NOMO-1 treated with dmso at 0.1 percent for 144 hours (cell line): ENCODE measurements around the gene NEDD8.
"Not testable (repeated sequence)": the region's sequence is repeated elsewhere in the genome, so short reads cannot be mapped to it uniquely, and the experiment has no call there.

Experiments
- DNase-seq: peaks from one replicate; lab custom pipeline; 2025; ENCODE audit not compliant: unreplicated experiment; lab: John Stamatoyannopoulos, UW

The NEDD8 gene

DNA sequence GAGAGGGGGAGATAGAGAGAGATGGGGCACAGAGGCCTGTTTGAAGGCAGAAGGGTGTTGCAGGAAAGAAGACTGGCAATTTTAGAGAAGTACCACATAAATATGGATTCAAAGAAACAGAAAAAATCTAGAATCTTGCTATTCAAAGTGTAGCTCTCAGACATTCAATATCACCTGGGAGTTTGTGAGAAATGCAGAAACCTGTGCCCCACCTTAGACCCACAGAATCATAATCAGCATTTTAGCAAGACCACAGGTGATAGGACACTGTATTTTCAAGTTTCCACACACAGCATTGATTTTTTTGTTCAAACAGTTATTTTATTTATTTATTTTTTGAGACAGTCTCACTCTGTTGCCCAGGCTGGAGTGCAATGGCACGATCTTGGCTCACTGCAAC is 3.3 kb downstream of the NEDD8 start:
- DNase-seq = no peak

DNA sequence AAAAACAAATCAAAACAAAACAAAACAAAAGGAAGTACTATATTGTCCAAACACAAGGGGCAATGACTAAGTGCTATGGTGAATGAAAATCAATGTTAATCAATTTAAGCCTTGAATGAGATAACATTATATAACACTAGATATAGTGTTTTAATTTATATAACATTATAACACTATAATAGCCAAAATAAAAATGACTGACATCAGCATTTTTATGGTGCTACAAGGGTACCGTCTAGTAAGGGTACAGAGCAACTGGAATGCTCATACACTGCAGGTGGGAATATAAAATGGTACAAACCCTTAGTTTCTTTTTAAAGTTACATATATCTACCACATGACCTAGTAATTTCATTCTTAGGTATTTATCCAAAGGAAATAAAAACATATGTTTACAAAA is 5.7 kb downstream of the NEDD8 start:
- DNase-seq = no peak

DNA sequence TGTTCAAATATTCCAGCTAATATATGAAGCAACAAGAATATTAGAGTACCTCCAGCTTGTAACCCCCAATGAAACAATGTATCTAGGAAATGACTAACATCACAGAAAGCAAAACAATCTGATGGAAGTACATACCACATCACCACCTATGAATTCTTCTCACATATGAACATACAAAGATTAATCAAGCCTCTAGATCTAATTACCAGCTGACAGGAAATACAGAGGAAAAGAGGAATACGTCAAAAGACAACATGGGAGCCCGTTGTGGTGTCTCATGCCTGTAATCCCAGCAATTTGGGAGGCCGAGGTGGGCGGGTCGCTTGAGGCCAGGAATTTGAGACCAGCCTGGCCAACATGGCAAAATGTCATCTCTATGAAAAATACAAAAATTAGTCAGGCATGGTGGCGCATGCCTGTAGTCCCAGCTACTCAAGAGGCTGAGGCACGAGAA is 7.5 kb downstream of the NEDD8 start:
- DNase-seq = no peak

DNA sequence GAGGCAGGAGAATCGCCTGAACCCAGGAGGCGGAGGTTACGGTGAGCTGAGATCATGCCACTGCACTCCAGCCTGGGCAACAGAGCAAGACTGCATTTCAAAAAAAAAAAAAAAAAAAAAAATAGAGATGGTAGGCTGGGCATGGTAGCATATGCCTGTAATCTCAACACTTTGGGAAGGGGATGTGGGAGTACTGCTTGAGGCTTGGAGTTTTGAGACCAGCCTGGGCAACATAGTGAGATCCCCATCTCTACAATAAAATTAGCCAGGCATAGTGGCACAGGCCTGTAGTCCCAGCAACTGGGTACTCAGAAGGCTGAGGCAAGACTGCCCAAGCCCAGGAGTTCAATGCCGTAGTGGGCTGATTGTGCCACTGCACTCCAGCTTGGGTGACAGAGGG is 9.2 kb downstream of the NEDD8 start:
- not testable (repeated sequence) for DNase-seq

DNA sequence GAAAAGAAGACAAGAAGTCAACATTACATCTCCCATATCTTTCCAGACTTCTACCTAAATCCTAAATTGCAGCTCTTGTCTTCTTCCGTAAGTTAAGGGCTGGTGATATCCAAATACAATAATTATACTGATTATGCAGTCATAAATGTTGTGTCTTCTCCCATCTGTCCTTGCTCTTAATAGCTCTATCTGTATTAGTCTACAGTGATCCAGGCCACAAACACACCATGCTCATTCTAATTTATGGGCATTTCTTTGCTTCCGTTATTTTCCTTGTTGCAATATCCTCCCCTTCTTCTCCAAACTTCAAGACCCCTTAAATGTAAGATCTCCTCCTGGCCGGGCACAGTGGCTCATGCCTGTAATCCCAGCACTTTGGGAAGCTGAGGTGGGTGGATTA is 12.6 kb downstream of the NEDD8 start:
- DNase-seq = no peak

DNA sequence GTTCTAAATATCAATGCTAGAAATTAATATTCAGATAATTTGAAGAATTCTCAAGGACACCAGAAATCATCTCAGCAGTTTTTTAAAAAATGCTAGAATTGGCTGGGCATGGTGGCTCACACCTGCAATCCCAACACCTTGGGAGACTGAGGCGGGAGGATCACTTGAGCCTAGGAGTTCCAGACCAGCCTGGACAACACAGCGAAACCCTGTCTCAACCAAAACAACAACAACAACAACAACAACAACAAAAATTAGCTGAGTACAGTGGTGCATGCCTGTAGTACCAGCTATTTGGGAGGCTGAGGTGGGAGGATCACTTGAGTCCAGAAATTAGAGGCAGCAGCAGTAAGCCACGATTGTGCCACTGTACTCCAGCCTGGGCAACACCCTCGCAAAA is 13.1 kb downstream of the NEDD8 start:
- DNase-seq = no peak

DNA sequence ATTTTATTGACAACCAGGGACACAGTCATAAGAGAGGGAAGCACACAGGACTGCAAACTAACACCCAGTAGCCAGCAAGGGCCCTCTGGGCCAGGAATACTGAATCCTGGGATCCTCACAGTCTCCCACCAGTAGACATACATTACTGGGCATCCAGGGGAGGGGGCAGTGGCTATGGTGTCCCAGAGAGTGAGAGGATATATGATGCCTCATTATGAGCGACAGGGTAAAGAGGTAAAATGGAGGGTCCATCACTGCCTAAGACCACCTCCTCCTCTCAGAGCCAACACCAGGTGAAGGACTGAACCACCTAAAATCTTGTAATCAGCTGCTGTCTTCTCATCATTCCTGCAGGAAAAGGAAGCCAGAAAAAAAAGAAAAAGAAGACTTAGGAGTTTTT is 15.3 kb downstream of the NEDD8 start:
- DNase-seq = not testable (repeated sequence)

DNA sequence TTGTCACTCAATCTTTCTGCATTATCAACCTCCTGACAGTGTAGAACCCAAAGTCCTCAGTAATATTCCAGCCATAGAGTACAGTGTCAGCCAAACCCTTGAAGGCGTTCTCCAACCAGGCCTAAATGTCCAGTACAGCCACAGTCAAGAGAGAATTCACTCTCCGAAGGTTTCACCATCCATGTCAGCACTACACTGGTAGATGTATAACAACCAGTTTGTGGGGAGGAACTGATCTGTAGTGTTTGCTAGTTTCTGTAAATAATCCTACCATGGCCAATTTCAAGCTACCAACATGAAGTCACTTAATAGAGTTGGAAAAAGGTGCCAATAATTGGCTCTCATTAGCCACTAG is 15.8 kb downstream of the NEDD8 start:
- no peak for DNase-seq

DNA sequence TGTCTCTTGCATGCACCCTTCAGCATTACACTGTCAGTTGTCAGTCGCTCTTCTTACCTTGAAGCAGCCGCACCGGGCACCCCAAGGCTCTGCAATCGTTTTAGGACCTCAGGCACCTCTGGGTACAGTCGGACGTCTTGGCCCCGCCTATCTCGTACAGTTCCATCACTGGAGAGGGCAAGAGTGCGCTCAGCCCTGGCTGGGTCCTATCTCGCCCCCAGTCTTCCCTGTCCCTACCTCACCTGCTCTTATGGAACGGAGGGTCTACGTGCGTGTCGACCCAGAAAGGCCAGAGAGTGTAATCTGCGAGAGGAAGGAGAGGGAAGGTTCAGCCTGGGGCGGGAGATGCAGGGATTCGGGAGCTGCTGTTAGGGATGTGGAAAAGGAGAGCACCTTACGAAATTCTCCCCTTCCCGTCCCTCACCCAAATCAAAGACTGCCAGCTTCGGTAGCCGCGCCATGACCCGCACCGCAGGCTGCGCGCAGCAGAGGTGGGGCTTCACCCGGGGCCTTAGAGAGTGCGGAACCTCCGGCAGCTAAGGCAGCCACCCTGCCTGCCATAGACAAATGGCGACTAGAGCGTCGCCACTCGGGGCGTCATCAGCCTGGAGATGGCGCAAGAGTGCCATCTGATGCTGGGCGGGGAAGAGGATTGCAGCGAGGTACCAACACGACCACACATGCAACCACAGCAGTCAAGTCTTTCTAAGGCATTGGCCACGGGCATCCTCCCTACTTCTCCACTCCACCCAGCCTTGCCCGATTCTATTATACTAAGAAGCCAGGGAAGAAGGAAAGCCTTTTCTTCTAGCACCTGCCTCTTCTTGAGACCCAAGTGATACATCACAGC is 16.4 kb downstream of the NEDD8 start, which contains the start of gene MDP1:
Gene MDP1 (minus strand): TSS at position 572 of the 850 bp plus-strand sequence. CDS start 111 bp downstream, at position 461.
- peak; percentile 88 for DNase-seq

DNA sequence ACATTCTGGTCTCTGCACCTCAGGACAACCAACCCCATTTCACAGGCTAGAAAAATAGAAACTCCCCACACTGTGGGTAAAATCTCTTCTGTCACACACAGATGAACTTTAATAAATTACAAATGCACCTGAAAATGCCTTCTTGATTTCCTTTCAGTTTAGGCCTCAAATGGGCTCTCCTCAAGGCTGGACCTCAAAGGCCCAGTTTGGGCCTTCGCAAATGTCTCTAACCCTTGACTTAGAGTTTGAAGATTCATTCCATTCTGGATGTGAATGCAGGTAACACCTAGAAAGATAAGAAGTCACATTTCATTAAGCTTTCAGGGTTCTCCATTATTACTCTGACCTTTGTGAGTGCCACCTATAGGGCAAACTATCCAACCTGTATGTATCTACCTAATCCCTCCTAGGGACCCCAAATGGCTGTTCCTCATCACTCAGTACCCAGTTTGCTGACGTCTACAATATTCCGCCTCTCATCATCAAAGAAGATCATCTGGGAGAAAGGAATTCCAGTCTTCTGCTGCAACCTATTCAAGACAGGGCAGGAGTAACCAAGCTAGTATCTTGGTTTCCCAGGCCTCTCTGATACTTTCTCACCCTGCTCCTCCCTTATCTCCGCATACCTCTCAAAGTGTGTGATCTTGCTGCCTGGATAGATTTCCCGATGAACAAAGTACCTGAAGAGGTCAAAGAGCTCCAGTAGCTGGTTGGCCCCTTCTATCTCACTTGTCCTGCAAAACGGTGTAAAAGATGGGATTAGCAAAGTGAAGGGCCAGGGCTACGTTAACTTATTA is 18.1 kb downstream of the NEDD8 start:
- DNase-seq = no peak

DNA sequence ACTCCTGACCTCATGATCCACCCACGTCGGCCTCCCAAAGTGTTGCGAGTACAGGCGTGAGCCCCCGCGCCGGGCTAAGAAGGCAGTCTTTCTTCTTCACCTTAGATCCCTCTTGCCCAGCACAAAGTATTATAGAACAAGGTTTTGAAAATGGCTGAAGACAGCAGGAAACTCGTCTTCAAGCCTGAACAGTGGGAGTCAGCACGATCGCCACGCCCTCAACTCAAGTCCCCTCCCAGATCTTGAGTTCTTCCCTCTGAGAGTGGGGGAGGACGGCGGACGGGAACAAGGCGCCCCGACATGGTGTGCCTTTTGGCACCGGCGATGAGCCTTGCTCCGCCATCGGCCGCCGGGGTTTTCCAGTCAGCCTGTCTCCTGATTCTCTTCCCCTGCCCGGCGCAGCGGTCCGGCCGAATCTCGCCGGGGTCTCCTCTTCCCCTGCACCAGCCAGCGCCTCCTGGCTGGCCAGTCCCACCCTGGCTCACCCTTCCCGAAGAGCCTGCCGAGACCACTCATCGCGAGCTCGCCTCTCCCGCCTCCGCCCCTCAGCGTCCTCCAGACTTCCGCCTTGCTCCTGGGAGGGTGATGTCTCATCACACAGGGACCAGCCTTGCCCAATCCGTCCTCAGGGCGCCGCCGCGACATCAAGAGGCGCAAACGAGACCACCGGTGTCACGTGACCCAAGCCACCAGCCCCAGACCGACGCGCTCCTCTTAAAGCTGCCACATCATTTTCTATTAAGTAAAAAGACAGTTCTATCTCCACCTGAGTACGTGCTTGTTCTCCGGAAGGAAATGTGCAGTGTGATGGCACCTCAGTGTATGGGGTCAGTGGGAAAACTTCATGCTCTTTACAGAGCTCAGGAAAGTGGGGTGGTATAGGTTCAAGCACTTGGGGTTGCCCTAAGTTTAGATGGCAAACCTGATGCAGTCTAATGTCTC is 19.0 kb downstream of the NEDD8 start, which contains the start of gene CHMP4A:
Gene CHMP4A (minus strand): TSS at position 565 of the 942 bp plus-strand sequence. CDS start 49 bp downstream, at position 516.
- peak; percentile 95 for DNase-seq

DNA sequence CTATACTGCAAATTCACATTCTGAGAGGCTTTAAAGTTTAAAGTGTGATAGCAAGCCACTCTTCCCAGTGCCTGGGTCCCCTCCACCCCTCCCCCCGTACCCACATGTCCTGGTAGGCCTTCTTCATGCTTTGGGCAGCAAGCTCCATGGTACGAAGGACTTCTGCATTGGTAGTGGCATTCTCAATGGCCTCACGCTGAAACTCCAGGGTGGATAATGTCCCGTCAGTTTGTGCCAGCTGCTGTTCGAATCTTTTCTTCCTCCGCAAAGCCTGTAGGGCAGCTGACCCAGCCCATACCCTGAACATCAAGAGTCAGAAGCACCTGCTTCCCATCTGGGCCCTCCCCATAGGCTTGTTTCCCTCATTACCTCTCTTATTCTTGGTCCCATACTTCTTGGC is 20.9 kb downstream of the NEDD8 start:
- no peak for DNase-seq

DNA sequence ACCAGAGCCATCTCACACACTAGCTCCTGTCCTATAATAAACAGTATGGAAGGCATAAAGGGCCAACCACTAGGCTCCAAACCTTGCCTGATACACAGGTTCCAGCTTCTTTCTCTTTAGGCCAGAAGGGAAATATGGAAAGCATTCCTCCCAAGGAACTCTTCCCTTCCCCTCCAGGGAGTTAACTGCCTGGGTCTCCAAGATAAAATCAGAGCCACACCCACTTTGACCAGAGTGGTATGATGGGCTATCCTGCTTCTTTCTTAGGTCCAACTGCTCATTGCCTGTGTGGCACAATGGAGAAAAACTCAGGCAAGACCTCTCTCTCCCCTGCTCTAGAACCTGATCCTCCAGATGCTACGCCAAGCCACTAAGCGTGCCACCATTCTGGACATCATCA is 24.5 kb downstream of the NEDD8 start:
- DNase-seq = no peak

DNA sequence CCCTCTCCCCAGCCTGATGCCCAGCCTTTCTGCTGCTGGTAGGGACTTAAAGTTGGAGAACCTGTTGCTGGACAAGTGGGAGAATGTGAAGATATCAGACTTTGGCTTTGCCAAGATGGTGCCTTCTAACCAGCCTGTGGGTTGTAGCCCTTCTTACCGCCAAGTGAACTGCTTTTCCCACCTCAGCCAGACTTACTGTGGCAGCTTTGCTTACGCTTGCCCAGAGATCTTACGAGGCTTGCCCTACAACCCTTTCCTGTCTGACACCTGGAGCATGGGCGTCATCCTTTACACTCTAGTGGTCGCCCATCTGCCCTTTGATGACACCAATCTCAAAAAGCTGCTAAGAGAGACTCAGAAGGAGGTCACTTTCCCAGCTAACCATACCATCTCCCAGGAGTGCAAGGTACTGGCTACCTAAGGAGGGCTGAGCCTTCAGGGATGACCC is 25.0 kb downstream of the NEDD8 start:
- no peak for DNase-seq

DNA sequence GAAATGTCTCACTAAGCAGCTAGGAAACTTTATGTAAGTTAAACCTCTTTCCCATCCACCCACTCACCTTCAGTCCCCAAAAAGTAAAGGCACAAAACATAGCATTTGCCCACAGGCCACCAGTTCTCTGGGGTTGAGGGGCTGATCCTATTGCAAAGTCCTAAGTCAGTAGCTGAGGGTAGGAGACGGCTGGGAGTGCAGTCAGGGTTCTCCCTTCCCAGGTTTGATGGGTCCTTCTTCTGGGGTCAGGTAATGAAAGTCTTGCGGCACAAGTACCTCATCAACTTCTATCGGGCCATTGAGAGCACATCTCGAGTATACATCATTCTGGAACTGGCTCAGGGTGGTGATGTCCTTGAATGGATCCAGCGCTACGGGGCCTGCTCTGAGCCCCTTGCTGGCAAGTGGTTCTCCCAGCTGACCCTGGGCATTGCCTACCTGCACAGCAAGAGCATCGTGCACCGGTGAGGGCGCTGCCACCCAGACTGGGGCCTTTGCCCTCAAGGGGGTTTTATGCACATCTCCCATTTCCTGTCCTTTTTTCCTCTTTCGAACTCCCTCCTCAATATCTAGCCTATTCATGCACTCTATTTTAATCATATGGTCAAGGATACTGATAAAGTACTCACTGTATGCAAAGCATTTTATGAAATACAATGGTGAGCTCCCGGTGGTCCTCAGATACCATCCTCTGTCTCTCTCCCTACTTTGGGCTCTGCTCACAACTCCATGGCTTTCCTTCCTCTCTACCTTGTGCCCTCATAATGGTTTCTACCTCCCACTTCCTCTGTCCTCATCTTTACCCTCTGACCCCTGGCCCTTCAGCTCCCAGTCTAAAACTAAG is 25.7 kb downstream of the NEDD8 start:
- DNase-seq = no peak

DNA sequence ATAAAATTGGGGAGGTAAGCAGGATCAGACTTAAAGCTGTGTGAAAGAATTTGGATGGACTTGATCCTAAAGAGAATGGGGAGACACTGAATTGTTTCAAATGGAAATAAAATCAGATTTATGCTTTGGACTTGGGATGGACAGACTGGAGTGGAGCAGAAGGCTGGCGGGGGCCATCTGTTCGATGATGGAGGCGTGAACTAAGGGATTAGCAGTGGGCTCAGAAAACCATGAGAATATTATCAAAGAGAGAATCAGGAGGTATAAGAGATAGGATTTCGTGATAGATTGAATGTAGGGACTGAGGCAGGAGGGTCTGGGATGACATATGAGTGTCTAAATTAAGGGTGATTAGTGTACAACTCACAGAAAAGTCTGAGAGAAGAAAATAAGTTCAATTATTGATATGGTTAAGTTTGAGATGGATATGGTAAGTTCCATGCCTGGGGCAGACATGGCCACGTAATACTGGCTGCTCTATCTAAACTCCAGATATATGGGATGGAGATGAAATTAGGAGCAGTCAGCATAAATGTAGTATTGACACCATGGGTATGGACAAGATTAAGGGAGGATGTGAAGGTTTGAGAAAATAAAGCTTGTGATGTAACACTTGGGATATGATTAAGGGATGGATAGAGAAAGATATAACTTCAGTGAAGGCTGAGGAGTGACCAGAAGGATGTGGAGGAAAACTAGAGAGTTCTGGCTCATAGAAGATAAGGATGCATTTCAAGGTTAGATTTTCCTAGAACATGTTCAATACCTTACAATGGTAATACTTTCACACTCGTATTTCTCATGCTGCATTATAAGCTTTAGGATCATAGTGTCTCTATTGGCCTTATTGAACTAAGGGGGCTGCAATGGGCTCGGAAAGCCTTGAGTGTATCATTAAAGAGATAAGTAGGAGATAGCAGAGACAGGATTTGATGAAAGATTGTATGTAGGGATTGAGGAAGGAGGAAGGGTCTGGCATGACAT is 27.7 kb downstream of the NEDD8 start:
- DNase-seq = no peak

DNA sequence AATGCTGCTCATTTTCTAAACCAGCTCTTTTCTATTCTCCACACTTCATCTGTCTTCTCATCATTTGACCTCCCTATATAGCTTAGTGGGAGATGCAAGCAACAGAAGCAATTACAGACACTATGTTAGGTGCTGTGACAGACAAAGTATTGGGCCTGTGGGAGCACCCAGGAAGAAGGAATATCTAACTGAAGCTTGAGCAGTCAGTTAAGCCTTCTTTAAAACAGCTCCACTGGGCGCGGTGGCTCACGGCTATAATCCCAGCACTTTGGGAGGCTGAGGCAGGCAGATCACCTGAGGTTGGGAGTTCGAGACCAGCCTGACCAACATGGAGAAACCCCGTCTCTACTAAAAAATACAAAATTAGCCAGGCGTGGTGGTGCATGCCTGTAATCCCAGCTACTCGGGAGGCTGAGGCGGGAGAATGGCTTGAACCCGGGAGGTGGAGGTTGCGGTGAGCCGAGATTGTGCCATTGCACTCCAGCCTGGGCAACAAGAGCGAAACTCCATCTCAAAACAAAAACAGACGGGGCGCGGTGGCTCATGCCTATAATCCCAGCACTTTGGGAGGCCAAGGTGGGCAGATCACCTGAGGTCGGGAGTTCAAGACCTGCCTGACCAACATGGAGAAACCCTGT is 28.8 kb downstream of the NEDD8 start:
- not testable (repeated sequence) for DNase-seq

DNA sequence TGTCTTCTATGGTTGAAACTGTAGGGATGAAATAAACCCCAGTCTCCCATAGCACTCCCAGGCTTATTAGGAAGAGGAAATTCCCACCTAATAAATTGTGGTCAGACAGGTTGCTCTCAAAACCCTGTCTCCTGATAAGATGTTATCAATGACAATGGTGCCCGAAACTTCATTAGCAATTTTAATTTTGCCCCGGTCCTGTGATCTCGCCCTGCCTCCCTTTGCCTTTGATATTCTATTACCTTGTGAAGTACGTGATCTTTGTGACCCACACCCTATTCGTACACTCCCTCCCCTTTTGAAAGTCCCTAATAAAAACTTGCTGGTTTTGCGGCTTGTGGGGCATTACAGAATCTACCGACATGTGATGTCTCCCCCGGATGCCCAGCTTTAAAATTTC is 29.6 kb downstream of the NEDD8 start:
- not testable (repeated sequence) for DNase-seq
